Measurements from ENCODE around the gene IRX6.

DNA sequence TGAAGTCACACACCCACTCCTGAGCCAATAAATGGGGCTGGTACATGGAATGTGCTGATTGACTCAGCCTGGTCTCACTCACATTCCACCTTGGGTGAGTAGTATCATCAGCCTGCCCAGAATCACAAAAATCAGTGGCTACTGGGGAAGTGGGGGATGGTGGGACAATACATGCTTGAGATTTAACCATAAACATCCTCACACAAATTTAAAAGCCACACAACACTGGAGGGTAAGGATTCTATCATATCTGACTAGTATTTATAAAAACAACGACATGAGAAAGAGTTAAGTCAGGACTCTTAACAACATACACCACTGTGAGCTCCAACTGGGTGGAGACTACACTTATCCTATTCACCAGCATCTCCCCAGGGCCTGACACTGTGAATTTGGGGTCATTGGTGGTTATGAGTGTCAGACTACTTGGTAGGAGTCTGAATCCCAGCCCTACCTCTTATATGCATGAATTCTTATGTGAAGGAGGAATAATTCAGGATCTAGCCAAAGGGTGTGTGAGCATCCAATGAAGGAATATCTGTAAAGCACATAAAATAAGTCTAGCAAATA lies 26.0 kb upstream of the IRX6 start:
- TF ChIP-seq CTCF (IDR thresholded peaks at IDR 0.05) = no peak
- TF ChIP-seq POLR2A (IDR thresholded peaks at IDR 0.05) = no peak

Measured in Peyer's patch (tissue), 4 donors.